NCI-H1930 (cell line): ENCODE results near the gene ZER1.
A peak's percentile ranks its signal among the peaks of the same experiment; 100 is the strongest.
"Not testable (repeated sequence)": the region's sequence is repeated elsewhere in the genome, so short reads cannot be mapped to it uniquely, and the experiment has no call there.

Experiments used
- DNase-seq, 2 experiments: peaks; one replicate each; lab custom pipeline; 2025; lab: John Stamatoyannopoulos, UW

Gene ZER1

GRCh38 chr9:128715436-128715750, 56.3 kb downstream of the ZER1 start:
- DNase-seq, result no peak

DNA sequence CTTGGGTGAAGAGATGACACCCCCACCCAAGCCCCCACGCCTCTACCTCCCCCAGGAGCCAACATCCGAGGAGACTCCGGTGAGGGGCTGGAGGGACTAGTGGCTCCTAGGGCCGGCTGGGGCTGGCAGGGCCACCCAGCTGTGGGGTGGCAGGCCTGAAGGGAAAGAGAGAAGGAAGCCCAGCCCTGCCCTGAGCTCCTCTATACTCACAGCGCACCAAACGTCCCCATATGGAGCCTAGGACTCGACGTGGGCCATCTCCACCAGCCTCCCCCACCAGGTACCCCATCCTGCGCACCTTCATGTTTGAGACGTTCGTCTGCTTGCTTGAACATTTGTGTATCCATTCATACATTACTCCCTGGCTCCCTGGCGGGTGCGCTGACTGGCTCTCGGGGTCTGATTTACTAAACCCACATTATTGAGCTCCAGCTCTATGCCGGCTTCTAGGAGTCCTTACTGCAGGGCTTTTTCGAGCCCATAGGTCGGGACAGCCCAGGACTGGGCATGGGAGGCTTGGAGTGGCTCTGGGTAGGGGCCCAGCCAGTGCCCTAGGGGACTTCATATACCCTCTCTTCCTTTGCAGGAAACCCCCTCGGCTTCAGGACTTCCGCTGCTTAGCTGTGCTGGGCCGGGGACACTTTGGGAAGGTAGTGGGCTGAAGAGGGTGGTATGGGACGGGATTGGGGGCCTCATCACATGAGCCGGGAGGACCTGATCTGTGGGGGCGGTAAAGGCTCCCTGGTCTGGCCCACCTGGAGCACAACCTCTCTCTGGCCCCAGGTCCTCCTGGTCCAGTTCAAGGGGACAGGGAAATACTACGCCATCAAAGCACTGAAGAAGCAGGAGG, 56.9 kb downstream of the ZER1 start:
- no peak for DNase-seq

- DNase-seq, result no peak
Measured at GRCh38 chr9:128713941-128714573, 57.7 kb downstream of the ZER1 start.

GRCh38 chr9:128713411-128713780, 58.3 kb downstream of the ZER1 start:
- DNase-seq, result no peak

DNA sequence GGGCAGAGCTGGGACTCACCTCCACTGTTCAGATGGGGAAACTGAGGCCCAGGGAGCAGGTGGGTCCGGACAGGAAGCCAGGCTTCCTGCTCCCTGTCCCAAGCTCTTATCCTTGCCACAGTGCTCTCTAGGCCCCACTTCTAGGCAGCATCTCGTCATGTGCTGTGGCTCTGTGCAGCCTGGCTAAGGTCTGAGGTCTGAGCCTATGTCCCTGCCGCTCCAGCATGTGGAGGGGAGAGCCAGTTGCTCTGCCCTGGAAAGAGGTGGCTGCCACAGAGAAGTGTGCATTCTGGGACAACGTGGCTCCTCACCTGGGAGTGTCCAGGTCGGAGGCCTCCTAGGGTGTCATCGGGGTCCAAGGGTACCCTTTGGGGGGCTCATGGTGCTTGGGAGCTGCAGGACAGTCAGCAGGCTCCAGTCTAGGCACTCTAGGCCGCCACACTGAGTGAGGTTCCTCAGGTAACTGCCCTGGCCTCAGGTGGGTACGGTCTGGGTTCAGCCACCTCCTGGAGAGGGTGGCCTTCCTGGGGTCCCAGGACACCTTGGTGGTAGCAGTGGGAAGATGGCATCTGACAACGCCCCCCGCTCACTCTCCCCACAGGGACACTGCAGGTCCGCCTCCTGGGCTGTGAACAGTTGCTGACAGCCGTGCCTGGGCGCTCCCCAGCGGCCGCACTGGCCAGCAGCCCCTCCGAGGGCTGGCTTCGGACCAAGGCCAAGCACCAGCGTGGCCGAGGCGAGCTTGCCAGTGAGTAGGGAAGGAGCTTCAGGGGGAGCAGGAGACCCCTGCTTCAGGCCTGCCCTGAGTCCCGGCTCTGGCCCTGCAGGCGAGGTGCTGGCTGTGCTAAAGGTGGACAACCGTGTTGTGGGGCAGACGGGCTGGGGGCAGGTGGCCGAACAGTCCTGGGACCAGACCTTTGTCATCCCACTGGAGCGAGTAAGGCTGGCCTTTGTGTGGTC, 59.0 kb downstream of the ZER1 start:
- no peak for DNase-seq

DNA sequence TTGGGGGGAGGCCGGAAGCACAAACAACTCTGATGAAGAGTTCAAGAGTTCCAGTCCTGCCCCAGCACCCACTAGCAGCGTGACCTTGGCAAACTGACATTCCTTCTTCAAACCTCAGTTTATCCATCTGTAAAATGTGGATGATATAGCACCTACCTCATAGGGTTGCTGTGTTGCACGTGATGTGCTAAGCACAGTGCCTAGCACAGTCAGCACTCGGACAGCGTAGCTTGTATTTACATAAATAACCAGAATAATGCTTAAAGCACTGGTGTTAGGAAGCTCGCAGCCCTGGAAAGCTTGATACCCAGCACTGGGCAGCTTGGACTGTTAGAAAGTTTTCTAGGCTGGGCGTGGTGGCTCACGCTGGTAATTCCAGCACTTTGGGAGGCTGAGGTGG, 64.3 kb downstream of the ZER1 start:
- no peak for DNase-seq

GRCh38 chr9:128706671-128707381, 64.9 kb downstream of the ZER1 start:
- DNase-seq, result no peak

GRCh38 chr9:128706045-128706444, 65.7 kb downstream of the ZER1 start:
- DNase-seq, result no peak

GRCh38 chr9:128705051-128705965, 66.4 kb downstream of the ZER1 start:
- no peak for DNase-seq

GRCh38 chr9:128704356-128704670, 67.4 kb downstream of the ZER1 start:
- no peak for DNase-seq

DNA sequence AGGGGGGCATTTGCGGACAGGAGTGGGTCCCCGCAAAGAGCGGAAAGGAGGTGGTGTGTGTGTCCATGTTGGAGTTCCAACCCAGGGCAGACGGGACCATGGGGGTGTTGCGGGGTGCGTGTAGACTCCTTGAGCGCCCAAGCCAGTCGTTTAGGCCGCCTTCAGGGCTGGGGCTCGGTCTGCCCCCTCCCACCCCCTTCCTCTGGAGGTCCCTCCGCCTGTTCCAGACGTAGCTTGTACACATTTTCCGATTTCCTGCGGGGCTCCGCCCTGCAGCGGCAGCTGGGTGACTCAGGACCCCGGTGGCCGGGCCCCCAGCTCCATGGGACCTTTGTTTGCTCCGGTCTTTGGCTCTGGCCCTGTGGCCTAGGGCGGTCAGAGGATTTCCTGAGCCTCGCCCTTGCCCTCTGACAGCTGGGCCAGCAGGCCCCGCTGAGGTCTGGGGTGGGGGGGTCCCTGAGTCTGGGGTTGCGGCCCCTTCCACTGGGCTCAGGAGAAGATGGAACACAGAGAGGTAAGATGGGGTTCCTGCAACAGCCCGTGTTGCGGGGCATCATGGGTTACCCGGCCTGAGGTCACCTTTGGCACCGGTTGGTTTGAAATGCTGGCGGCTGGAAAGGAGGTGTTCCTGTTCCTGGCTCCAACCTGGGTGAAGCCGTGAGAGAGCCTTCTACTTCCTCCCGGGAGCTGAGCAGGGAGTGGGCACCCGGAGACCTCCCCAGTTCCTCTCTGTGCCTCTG, 67.9 kb downstream of the ZER1 start:
- DNase-seq, result no peak

- no peak for DNase-seq
Measured at GRCh38 chr9:128702949-128703615, 68.6 kb downstream of the ZER1 start.

GRCh38 chr9:128702445-128702948, 69.2 kb downstream of the ZER1 start, which contains the start of gene PKN3:
TSS of gene PKN3 (plus strand) at chr9:128702503. CDS start at chr9:128702916, 413 bp downstream.
- DNase-seq, result peak; percentile 78 to 85

DNA sequence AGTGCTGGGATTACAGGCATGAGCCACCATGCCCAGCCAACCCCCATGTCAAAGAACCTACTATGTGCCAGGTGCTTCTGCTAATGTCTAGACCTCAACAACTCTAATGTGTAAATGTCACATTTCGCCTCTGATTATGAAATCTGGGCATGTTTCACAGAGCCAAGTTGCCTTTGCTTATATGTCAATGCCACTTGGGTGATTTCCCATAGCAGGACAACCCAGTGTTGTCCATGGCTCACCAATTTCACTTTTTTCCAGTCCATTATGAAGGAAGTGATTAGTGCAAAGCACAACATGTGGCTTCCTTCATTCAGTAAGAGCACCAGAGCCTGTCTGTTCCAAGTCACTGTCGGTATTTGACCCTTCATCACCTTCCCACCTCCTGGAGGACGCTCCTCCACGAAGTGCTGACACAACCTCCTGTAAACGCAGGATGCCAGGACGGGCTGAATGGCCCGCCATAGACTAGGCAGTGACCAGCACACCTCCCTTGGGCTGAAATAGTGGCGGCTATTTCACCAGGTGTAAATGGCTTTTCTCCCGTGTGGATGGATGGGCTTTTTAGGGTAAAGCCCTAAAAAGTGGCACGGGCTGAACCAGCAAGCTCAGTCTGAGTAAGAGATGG, 70.4 kb downstream of the ZER1 start:
- DNase-seq, result no peak

DNA sequence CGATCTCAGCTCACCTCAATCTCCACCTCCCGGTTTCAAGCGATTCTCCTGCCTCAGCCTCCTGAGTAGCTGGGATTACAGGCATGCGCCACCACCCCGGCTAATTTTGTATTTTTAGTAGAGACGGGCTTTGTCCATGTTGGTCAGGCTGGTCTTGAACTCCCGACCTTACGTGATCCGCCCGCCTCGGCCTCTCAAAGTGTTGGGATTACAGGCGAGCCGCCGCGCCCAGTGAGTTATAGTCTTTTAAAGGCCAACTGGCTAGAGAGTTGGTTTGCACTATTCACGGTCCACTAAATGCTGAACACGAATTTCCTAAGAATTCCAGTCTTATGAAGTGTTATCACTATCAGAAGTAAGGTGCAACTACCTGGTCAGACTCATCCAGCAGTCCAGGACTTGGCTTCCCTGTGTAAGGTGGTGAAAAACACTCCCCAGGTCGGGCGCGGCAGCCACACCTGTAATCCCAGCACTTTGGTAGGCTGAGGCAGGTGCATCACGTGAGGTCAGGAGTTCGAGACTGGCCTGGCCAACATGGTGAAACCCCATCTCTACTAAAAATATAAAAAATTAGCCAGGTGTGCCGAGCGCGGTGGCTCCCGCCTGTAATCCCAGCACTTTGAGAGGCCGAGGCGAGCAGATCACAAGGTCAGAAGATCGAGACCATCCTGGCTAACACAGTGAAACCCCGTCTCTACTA, 72.5 kb downstream of the ZER1 start:
- not testable (repeated sequence) for DNase-seq

DNA sequence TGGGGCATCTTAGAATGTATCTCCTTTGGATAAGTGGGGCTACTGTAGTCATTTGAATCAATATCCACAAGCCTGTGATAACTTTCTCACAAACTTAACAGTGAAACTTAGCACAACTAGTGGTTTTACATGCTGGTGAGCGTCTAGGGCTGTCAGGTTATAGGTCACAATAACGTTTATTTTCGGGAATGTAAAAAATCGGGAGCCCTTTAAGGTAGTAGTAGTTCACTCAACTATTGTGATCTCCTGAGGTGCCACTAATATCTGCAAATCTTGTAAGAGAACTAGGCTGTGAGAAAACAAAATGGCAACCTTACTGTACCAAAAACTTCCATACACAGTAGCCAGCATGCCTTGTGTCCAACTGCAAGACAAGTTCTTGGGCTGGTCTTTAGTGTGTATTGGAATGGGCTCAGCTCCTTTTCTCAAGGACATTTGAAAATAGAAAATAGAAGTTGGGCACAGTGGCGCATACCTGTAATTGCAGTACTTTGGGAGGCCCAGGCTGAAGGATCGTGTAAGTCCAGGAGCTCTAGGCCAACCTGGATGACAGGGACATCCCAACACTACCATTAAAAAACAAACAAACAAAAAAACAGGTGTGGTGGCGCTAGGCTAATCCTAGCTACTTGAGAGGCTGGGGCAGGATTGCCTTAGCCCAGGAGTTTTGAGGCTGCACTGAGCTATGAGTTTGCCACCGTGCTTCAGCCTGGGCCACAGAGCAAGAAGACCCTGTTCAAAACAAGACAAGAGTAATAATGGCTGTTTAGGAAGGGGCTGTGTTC, 74.6 kb downstream of the ZER1 start:
- no peak for DNase-seq

DNA sequence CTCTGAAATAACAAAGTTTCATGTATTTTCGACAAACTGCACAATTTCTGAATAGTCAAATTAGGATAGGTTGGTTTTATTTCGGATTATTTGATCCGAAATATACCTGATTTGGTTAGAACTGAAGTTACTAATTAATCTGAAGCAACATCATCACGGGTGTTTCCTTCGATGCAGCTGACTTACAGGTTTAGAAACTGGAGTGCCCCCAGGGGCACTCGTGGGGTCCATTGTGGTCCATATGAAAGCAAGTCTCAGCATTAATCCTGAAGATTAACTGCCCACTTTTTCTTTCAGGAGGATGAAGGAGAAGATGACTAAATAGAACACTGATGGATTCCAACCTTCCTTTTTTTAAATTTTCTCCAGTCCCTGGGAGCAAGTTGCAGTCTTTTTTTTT, 77.4 kb downstream of the ZER1 start:
- no peak for DNase-seq

DNA sequence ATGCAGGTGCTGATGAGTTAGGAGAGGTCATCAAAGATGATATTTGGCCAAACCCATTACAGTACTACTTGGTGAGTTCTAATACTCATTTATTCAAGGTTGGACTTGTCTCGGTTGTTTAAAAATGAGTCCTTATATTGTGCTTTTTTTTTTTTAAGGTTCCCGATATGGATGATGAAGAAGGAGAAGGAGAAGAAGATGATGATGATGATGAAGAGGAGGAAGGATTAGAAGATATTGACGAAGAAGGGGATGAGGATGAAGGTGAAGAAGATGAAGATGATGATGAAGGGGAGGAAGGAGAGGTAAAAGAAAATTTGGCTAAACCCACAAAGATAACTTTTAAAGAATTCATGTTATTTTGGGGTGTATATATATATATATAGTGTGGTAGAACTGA, 78.0 kb downstream of the ZER1 start:
- DNase-seq, result not testable (repeated sequence)
